Measurements from ENCODE around the gene CTTN. TPM values are rescaled to one million over a fixed set of nuclear protein-coding genes. Genes with fewer than 3 reads are reported as not detected.
A peak's percentile ranks its signal among the peaks of the same experiment; 100 is the strongest.

Gene CTTN
- total and polyA plus RNA-seq, 9 of the 15 experiments (the other 6 are each of a cell fraction or from before 2014, with no cell fraction given) = 9.9 to 158 (median 99.7) TPM

DNA sequence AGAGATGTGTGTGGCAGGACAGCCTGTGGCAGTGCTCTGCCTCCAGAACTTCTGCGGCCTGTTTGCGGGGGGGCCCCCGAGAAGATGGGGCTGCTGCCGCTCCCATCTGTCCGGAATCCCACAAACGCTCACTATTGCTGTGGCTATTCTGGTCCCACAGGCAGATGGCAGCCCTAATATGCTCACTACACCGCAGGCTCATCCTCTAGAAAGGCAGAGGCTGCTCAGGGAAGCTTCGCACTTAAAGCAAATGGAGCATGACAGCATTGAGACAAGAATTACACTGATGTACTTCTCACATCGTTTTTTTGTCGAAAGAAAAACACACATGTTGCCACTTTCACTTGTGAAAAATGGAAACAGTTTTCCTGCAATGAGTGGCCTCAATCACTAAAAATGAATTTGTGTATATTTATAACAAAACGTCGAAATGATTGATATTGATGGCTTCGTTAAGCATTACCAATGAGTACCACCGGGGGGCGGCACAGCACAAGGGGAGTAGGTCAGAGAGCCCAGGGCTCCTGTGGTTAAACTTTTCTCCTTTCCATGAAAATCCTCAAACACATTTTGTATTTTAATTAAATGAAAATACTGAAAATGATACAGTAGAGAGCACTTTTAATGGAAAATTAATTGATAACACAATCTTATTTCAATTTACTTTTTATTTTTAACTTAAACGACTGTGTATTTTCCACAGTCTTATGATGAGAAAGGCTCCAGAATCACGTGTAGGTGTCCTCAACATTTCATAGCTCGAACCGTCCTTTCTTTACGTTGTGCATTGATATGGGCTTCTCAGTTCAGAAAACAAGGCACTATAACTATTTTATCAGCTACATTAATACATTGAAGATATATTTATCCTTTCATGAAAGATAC, 69.1 kb downstream of the CTTN start:
- 27% methylated on average over 20 of the region's 20 CpGs for WGBS (ENCODE audit: insufficient coverage, low coverage, missing lambda C conversion rate)
- no peak for TF ChIP-seq RBM34 (IDR thresholded peaks at IDR 0.05; ENCODE audit: borderline replicate concordance, insufficient read depth, low read length)
- TF ChIP-seq, protein P1, sequence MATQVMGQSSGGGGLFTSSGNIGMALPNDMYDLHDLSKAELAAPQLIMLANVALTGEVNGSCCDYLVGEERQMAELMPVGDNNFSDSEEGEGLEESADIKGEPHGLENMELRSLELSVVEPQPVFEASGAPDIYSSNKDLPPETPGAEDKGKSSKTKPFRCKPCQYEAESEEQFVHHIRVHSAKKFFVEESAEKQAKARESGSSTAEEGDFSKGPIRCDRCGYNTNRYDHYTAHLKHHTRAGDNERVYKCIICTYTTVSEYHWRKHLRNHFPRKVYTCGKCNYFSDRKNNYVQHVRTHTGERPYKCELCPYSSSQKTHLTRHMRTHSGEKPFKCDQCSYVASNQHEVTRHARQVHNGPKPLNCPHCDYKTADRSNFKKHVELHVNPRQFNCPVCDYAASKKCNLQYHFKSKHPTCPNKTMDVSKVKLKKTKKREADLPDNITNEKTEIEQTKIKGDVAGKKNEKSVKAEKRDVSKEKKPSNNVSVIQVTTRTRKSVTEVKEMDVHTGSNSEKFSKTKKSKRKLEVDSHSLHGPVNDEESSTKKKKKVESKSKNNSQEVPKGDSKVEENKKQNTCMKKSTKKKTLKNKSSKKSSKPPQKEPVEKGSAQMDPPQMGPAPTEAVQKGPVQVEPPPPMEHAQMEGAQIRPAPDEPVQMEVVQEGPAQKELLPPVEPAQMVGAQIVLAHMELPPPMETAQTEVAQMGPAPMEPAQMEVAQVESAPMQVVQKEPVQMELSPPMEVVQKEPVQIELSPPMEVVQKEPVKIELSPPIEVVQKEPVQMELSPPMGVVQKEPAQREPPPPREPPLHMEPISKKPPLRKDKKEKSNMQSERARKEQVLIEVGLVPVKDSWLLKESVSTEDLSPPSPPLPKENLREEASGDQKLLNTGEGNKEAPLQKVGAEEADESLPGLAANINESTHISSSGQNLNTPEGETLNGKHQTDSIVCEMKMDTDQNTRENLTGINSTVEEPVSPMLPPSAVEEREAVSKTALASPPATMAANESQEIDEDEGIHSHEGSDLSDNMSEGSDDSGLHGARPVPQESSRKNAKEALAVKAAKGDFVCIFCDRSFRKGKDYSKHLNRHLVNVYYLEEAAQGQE (IDR thresholded peaks at IDR 0.05; ENCODE audit: borderline replicate concordance) = peak; percentile 55; the same call in 1 of the 2 replicates
- TF ChIP-seq, protein P1 (CRISPR knock-in tag; IDR thresholded peaks at IDR 0.05; ENCODE audit: low read depth) = no peak
- no peak for TF ChIP-seq NRF1 (conservative IDR thresholded peaks at IDR 0.05 in 1 of 2, IDR thresholded peaks at IDR 0.05 in 1 of 2)
- no peak for TF ChIP-seq SRSF7 (optimal IDR thresholded peaks at IDR 0.05; ENCODE audit: low read depth, low read length)
- TF ChIP-seq, protein P2, sequence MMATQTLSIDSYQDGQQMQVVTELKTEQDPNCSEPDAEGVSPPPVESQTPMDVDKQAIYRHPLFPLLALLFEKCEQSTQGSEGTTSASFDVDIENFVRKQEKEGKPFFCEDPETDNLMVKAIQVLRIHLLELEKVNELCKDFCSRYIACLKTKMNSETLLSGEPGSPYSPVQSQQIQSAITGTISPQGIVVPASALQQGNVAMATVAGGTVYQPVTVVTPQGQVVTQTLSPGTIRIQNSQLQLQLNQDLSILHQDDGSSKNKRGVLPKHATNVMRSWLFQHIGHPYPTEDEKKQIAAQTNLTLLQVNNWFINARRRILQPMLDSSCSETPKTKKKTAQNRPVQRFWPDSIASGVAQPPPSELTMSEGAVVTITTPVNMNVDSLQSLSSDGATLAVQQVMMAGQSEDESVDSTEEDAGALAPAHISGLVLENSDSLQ (IDR thresholded peaks at IDR 0.05) = peak; percentile 56
- TF ChIP-seq FOXM1 (IDR thresholded peaks at IDR 0.05; ENCODE audit: low read depth) = no peak
- TF ChIP-seq FOXM1 (CRISPR knock-in tag; IDR thresholded peaks at IDR 0.05; ENCODE audit: low read depth) = no peak
- TF ChIP-seq MEIS2 (IDR thresholded peaks at IDR 0.05; ENCODE audit: partially characterized antibody) = peak; percentile 93

More for the DNA sequence above, 69.1 kb downstream of the CTTN start:
- no peak overlapping the region for H3K4me3 ChIP-seq
- no peaks in the 10 kb centered on the region for H3K9me1 ChIP-seq (ENCODE audit: control insufficient read depth, insufficient read depth, low read length)
- BruUV-seq (replicated peaks) = no TSS peak
- ChIA-PET POLR2A (interaction anchor here (0.6 kb wide), 1 partner anchor 62 kb away, joined by 3 read pairs; no protein-coding TSS in a partner anchor), CTCF (ENCODE audit: low intra/inter-chr PET ratio) (interaction anchor here (0.7 to 2.0 kb wide), 4 partner anchors 287 to 613 kb away, joined by 4 to 8 read pairs (median 6); no protein-coding TSS in a partner anchor)
- peaks cover 3 to 16% of the 10 kb centered on the region in 2 experiments; a peak in 3 of 5 replicates for H3K4me1 ChIP-seq (replicated peaks in 1 of 2; ENCODE audit: control insufficient read depth in 2 of 2, insufficient read depth in 2 of 2, low read length in 2 of 2)
- peaks cover 5% of the 10 kb centered on the region; the same call in 1 of the 2 replicates for H3K9me3 ChIP-seq (replicated peaks; ENCODE audit: control insufficient read depth, insufficient read depth, low read depth, low read length)
- H3K27me3 ChIP-seq (ENCODE audit: control insufficient read depth in 2 of 2, insufficient read depth in 2 of 2, low read length in 2 of 2) = peaks cover under 1 to 16% of the 10 kb centered on the region in 2 experiments; a peak in 3 of 5 replicates
- DNase-seq (ENCODE audit: extremely low read depth in 1 of 4, low spot score in 3 of 4) (peak; percentile 66 to 82 (median 75)), FAIRE-seq (peak; percentile 86), ATAC-seq (peak; percentile 52; the same call in 2 of the 3 replicates)
- no peak overlapping the region for H3K27ac ChIP-seq (ENCODE audit: extremely low read depth, low read depth, low read length)
- H3K36me3 ChIP-seq (ENCODE audit: control insufficient read depth, insufficient read depth, low read length) = no peaks in the 10 kb centered on the region; the same call in 2 of the 3 replicates
- H4K20me1 ChIP-seq (replicated peaks; ENCODE audit: control insufficient read depth, insufficient read depth, low read length) = 0 out of 2 replicates have a peak, but pooled peaks cover 4% of the 10 kb centered on the region
- H2AFZ ChIP-seq (ENCODE audit: low read depth, low read length) = no peak overlapping the region
- no peaks in the 10 kb centered on the region for H3K79me2 ChIP-seq (ENCODE audit: control insufficient read depth, insufficient read depth, low read length)
- H3K9ac ChIP-seq (ENCODE audit: insufficient read depth in 1 of 2, low read depth in 2 of 2, low read length in 2 of 2) = no peak overlapping the region
- intact Hi-C loops (cut with micrococcal nuclease) = loop anchor here (1.0 to 5.0 kb wide), 2 partner anchors 290 to 613 kb away; no protein-coding TSS in a partner anchor
- no peak overlapping the region for H3K4me2 ChIP-seq (ENCODE audit: insufficient read depth, low read length)
- in situ Hi-C loops (cut with MboI) = no loop called here

Data from K562 (cell line).